Esophagus (tissue), 2 donors: ENCODE data around the gene NOL4L. TPM values are rescaled to one million over a fixed set of nuclear protein-coding genes. Genes with fewer than 3 reads are reported as not detected.

Experiments used
- H3K27ac ChIP-seq, 2 donors: one replicate each; pipeline ENCODE4 v1.5.1; 2013; ENCODE audit warnings: low read depth in 2 of 2, mild to moderate bottlenecking in 2 of 2, inconsistent platforms in 1 of 2, low read length in 1 of 2, moderate library complexity in 1 of 2
- H3K27me3 ChIP-seq, 2 donors: one replicate each; pipeline ENCODE4 v1.6.1; 2013; ENCODE audit warnings: low read length in 2 of 2, control low read depth in 1 of 2, mild to moderate bottlenecking in 1 of 2; ENCODE audit not compliant: insufficient read depth in 2 of 2, control insufficient read depth in 1 of 2
- H3K36me3 ChIP-seq, 2 donors: one replicate each; pipeline ENCODE4 v1.6.1; 2013; ENCODE audit warnings: low read length in 1 of 2; ENCODE audit not compliant: control insufficient read depth in 2 of 2, insufficient read depth in 2 of 2
- H3K4me1 ChIP-seq, 2 donors: one replicate each; pipeline ENCODE4 v1.6.1; 2013; ENCODE audit warnings: low read length in 1 of 2; ENCODE audit not compliant: control insufficient read depth in 2 of 2, insufficient read depth in 2 of 2
- H3K4me3 ChIP-seq, 2 donors: one replicate each; pipeline ENCODE4 v1.5.1; 2013; ENCODE audit warnings: low read length in 2 of 2, mild to moderate bottlenecking in 2 of 2, low read depth in 1 of 2, moderate library complexity in 1 of 2
- H3K9me3 ChIP-seq, 2 donors: one replicate each; pipeline ENCODE4 v1.6.1; 2013; ENCODE audit warnings: mild to moderate bottlenecking in 2 of 2, low read depth in 1 of 2, low read length in 1 of 2, moderate library complexity in 1 of 2; ENCODE audit not compliant: control insufficient read depth in 2 of 2, insufficient read depth in 1 of 2
- WGBS, 2 donors: extraction: QIAGEN DNeasy Blood & Tissue Kit; methylation state at CpG; one replicate each; pipeline ENCODE4 v1.1.7; 2013; 5-methylcytosine and 5-hydroxymethylcytosine counted together
- polyA plus RNA-seq, 2 donors: library from polyadenylated mRNA; stranded (reverse); fragments of 200-250 nt; gene quantifications; one replicate each; pipeline ENCODE4 v1.2.3, GENCODE V29; 2013
- donor health status: healthy with polysubstance abuse.
- donor health status: Bipolar disorder and iron deficiency.

NOL4L gene
- polyA plus RNA-seq, 2 donors = 1.1 to 1.2 TPM

DNA sequence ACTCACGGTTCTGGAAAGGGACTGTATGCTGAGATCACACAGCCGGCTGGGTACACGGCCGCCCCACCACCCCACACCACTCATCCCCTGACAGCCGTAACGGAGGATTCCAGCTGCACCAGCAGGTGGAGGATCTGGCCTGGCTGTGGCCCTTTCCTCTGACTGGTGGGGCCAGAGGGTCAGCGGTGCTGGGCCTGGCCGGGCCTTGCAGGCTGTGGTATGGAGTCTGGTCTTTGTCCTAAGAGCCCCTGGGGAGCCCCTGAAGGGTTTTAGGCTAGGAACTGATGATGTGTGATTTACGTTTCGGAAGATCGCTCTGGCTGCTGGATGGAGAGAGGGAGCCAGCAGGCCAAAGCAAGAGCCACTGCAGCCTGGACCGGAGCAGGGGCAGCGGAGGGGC, 26.6 kb downstream of the NOL4L start:
- no peaks in the 10 kb centered on the region for H3K27me3 ChIP-seq
- H3K4me1 ChIP-seq = peaks cover 0 to 3% of the 10 kb centered on the region in 2 donors
- H3K36me3 ChIP-seq = no peaks in the 10 kb centered on the region
- 86 to 89% methylated on average over 13 of the region's 13 CpGs for WGBS, 2 donors
- H3K27ac ChIP-seq = no peak overlapping the region
- H3K9me3 ChIP-seq = no peaks in the 10 kb centered on the region
- H3K4me3 ChIP-seq = no peak overlapping the region

DNA sequence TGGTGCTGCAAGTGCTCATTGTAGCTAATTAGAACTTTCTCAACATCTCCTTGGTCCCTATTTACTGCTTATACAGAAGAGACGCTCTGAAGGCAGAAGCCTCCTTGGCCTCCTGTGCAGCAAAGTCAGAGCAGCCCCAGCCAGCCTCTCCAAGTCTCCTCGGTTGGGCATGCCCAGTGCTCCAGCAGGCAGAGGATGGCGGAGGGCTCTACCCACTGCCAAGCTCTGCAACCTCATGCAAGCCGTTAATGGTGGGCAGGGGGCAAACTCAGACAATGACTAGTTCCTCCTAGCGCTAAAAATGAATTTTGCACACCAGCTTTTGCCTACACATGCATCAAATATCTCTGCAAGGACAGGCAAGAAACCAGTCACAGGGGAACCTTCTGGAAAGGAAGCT, 27.8 kb downstream of the NOL4L start:
- no peaks in the 10 kb centered on the region for H3K36me3 ChIP-seq
- H3K27ac ChIP-seq = no peak overlapping the region
- H3K9me3 ChIP-seq = no peaks in the 10 kb centered on the region
- no peaks in the 10 kb centered on the region for H3K27me3 ChIP-seq
- WGBS, 2 donors = 68 to 71% methylated on average over 5 of the region's 5 CpGs
- peaks cover 2 to 3% of the 10 kb centered on the region in 2 donors for H3K4me1 ChIP-seq
- H3K4me3 ChIP-seq = no peak overlapping the region

DNA sequence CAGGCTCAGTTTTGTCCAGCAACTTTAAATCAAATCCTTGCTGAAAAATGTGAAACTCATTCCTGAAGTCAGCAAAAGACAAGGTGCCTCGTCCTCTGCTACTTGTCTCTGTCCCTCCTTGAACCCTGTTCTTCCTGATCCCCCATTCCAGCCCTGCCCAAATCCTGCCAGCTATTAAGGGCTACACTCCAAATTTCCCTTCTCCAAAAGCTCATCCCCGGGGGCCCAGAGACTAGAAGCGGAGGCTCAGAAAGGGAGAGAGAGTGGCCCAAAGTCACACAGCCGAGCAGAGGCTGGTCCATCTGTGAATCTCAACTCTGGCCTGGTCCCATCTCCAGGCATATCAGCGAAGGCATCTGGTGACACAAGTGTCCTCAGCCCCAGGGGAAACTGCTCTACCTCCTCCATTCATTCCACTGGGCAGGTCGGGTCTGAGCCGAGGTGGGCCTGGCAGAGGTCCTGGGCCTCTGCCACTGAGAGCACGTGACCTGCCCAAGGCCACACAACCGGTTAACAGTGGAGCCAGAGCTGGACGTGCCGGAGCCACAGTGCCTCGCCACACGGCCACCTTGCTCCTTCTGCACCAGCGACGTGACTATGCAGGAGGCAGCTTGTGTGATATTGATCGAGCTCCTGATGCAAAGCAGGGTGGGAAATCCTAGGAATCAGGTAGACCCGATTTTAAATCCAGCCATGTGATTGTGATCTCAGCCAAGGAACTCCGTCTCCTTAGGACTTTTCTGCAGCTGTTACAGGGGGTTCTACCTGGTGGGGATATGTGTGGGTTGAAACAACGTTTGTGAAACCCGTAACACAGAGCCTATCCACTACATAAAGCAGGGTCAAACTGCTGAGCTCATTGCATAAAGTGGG, 28.6 kb downstream of the NOL4L start:
- H3K36me3 ChIP-seq = no peaks in the 10 kb centered on the region
- WGBS, 2 donors = 82 to 90% methylated on average over 20 of the region's 20 CpGs

DNA sequence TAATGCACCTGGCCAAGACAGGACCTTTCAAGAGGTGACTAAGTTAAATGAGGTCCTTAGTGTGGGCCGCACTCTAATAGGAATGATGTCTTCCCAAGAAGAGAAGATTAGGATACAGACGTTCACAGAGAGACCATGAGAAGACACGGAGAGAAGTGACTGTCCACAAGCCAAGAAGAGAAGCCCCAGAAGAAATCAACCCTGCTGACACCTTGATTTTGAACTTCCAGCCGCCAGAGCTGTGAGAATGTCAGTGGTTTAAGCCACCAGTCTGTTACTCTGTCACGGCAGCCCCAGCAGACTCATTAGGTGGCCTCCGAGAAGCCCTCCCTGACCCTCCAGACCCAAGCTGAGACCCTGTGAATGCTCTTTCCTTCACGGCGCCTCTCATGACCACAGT, 29.5 kb downstream of the NOL4L start:
- no peak overlapping the region for H3K27ac ChIP-seq
- no peaks in the 10 kb centered on the region for H3K36me3 ChIP-seq
- WGBS, 2 donors = 93 to 96% methylated on average over 8 of the region's 8 CpGs
- peaks cover 2 to 3% of the 10 kb centered on the region in 2 donors for H3K4me1 ChIP-seq
- H3K9me3 ChIP-seq = no peaks in the 10 kb centered on the region
- no peaks in the 10 kb centered on the region for H3K27me3 ChIP-seq
- no peak overlapping the region for H3K4me3 ChIP-seq

More for the DNA sequence above, 28.6 kb downstream of the NOL4L start:
- H3K9me3 ChIP-seq = no peaks in the 10 kb centered on the region
- H3K4me3 ChIP-seq = no peak overlapping the region
- no peak overlapping the region for H3K27ac ChIP-seq
- H3K27me3 ChIP-seq = no peaks in the 10 kb centered on the region
- H3K4me1 ChIP-seq = peaks cover 2 to 3% of the 10 kb centered on the region in 2 donors

DNA sequence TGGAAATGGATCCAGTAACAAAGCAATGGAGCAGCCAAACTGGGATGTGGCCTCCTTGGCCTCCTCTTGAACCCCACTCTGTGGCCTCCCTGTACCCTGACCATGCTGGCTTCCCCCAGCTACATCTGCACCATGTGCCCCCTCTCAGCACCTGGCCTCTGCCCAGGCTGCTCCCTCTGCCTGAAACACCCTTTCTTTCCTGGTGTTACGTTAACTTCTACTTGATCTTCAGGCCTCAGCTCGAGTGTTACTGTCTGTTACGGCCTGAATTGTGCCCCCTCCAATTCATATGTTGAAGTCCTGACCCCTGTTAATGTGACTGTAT, 30.2 kb downstream of the NOL4L start:
- no peaks in the 10 kb centered on the region for H3K9me3 ChIP-seq
- no peaks in the 10 kb centered on the region for H3K36me3 ChIP-seq
- 92 to 96% methylated on average over 3 of the region's 3 CpGs for WGBS, 2 donors
- no peak overlapping the region for H3K27ac ChIP-seq
- no peak overlapping the region for H3K4me3 ChIP-seq
- peaks cover 2 to 3% of the 10 kb centered on the region in 2 donors for H3K4me1 ChIP-seq
- H3K27me3 ChIP-seq = no peaks in the 10 kb centered on the region

DNA sequence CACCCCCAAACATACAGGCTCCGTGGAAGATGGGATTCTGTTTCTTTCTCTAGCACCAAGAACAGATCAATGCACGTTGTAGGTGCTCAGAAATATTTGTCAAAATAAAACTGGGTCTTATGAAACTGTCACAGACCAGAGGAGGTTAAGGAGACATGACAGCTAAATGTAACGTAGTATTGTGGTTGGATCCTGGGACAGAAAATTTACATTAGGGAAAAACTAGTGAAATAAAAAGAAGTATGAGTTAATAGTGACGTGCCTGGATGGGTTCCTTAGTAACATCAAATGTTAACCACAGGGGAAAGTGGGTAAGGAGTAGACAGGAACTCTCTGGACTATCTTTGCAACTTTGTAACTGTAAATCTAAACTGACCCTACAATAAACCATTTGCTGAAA, 31.5 kb downstream of the NOL4L start:
- H3K4me3 ChIP-seq = no peak overlapping the region
- 85 to 88% methylated on average over 4 of the region's 4 CpGs for WGBS, 2 donors
- no peaks in the 10 kb centered on the region for H3K9me3 ChIP-seq
- H3K27me3 ChIP-seq = no peaks in the 10 kb centered on the region
- H3K4me1 ChIP-seq = peaks cover 0 to 2% of the 10 kb centered on the region in 2 donors
- no peaks in the 10 kb centered on the region for H3K36me3 ChIP-seq
- no peak overlapping the region for H3K27ac ChIP-seq

DNA sequence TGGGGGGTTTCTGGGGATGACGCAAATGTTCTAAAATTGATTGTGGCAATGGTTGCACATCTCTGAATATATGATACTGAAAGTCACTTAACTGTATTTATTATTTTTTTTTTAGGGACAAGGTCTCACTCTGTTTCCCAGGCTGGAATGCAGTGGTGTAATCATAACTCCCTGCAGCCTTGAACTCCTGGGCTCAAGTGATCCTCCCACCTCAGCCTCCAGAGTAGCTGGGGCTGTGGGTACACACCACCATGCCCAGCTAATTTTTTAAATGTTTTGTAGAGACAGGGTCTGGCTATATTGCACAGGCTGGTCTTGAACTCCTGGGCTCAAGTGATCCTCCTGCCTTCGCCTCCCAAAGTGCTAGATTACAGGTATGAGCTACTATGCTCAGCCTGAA, 33.4 kb downstream of the NOL4L start:
- 92 to 99% methylated on average over 2 of the region's 2 CpGs for WGBS, 2 donors
- H3K36me3 ChIP-seq = no peaks in the 10 kb centered on the region
- no peak overlapping the region for H3K27ac ChIP-seq
- H3K27me3 ChIP-seq = no peaks in the 10 kb centered on the region
- H3K4me1 ChIP-seq = peaks cover 0 to 2% of the 10 kb centered on the region in 2 donors
- H3K9me3 ChIP-seq = no peaks in the 10 kb centered on the region
- H3K4me3 ChIP-seq = no peak overlapping the region

DNA sequence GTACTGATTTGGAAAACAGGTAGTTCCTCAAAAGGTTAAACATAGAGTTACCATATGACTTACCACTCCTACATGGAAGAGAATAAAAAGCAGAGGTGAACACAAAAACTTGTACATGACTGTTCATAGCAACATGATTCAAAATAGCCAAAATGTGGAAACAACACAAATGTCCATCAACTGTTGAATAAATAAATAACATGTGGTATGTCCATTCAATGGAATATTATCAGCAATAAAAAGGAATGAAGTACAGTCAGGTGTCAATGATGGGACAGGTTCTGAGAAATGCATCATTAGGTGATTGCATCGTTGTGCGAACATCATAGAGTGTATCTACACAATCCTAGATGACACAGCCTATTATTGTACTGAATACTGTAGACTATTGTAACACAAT, 35.3 kb downstream of the NOL4L start:
- no peaks in the 10 kb centered on the region for H3K36me3 ChIP-seq
- H3K4me1 ChIP-seq = peaks cover 0 to 2% of the 10 kb centered on the region in 2 donors
- WGBS, 2 donors = 94 to 97% methylated on average over 2 of the region's 2 CpGs
- no peak overlapping the region for H3K27ac ChIP-seq
- H3K4me3 ChIP-seq = no peak overlapping the region
- no peaks in the 10 kb centered on the region for H3K9me3 ChIP-seq
- no peaks in the 10 kb centered on the region for H3K27me3 ChIP-seq

DNA sequence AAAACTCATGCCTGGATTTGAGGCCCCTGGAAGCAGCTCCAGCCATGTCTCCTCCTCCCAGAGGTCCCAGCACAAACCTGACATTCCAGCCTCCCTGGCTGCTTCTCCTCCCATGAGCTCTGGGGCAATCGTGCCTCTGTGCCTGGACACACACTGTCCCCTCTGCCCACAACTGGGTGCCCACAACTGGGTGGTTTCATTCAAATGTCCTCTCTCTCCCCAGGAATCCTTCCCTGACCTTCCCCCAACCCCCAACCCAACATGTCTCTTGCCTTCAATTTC, 37.4 kb downstream of the NOL4L start:
- Histone ChIP-seq H3K4me3 (no peak overlapping the region), H3K27me3 (no peaks in the 10 kb centered on the region), H3K36me3 (no peaks in the 10 kb centered on the region), H3K27ac (no peak overlapping the region), H3K9me3 (no peaks in the 10 kb centered on the region), H3K4me1 (no peaks in the 10 kb centered on the region)
- 60 to 73% methylated on average over 1 of the region's 1 CpG for WGBS, 2 donors
